ENCODE measurements around the gene MNAT1.

Gene MNAT1

DNA sequence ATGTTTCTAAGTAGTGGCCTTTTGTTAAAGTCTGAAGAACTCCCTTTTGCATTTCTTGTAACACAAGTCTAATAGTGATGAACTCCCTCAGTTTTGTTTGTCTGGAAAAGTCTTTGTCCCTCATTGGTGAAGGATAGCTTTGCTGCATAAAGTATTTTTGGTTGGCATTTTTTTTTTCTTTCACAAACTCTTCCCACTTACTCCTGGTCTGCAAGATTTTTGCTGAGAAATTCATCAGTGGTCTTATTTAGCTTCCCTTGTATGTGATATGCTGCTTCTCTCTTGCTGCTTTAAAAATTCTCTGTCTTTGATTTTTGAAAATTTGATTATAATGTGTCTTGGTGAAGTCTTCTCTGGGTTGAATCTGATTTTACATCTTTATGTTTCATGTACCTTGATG, 223.6 kb downstream of the MNAT1 start:
- Histone ChIP-seq H3K4me3 (ENCODE audit: control insufficient read depth in 1 of 7, extremely low read depth in 1 of 7, insufficient read depth in 4 of 7, low read depth in 2 of 7, low read length in 6 of 7) (peak overlapping the region in 1 of 7 experiments; percentile 28), H3K36me3 (ENCODE audit: control insufficient read depth in 4 of 4, insufficient read depth in 4 of 4, low read length in 3 of 4) (peaks cover 0 to 12% (median 0%) of the 10 kb centered on the region in 4 experiments), H3K27ac (ENCODE audit: insufficient read depth in 1 of 2, low read depth in 1 of 2, low read length in 2 of 2, poor library complexity in 1 of 2, severe bottlenecking in 2 of 2) (no peak overlapping the region), H3K4me1 (ENCODE audit: control extremely low read depth in 1 of 4, control insufficient read depth in 4 of 4, insufficient read depth in 4 of 4, low read length in 3 of 4) (no peaks in the 10 kb centered on the region), H3K27me3 (replicated peaks in 2 of 5; ENCODE audit: control insufficient read depth in 4 of 5, insufficient read depth in 5 of 5, low read length in 4 of 5) (no peaks in the 10 kb centered on the region), H3K9me3 (ENCODE audit: control extremely low read depth in 1 of 5, control insufficient read depth in 4 of 5, insufficient read depth in 2 of 5, low read depth in 1 of 5, low read length in 4 of 5) (peaks cover 9 to 52% (median 16%) of the 10 kb centered on the region in 5 experiments)
- ChIA-PET POLR2A (no interaction called here), CTCF (no interaction called here)
- DNase-seq = peak in 2 of 3 donors; percentile 30 to 42

DNA sequence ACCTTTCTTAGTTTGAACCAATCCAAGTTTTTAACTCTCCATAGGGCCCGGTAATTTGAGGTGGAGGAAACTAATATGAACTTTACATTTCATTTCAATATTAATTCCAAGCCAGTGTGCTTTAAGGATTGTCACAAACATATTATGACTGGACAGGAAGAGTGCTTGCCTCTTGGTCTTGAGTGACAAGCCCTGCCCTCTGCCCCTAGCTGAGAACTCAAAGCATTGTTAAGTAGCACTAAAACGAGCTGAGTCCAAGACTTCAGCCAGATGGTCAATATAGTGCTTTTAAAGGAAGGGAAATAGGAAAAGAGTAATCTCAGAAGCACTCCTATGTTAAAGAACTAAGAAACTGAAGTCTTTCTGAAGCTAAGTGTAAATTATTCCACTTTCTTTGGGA, 229.2 kb downstream of the MNAT1 start:
- Histone ChIP-seq H3K9me3 (ENCODE audit: control extremely low read depth in 1 of 5, control insufficient read depth in 4 of 5, insufficient read depth in 2 of 5, low read depth in 1 of 5, low read length in 4 of 5) (peaks cover 4 to 13% (median 5%) of the 10 kb centered on the region in 5 experiments), H3K4me3 (ENCODE audit: control insufficient read depth in 1 of 7, extremely low read depth in 1 of 7, insufficient read depth in 4 of 7, low read depth in 2 of 7, low read length in 6 of 7) (no peak overlapping the region), H3K4me1 (ENCODE audit: control extremely low read depth in 1 of 4, control insufficient read depth in 4 of 4, insufficient read depth in 4 of 4, low read length in 3 of 4) (no peaks in the 10 kb centered on the region), H3K36me3 (ENCODE audit: control insufficient read depth in 4 of 4, insufficient read depth in 4 of 4, low read length in 3 of 4) (peaks cover 0 to 5% (median 0%) of the 10 kb centered on the region in 4 experiments), H3K27me3 (replicated peaks in 2 of 5; ENCODE audit: control insufficient read depth in 4 of 5, insufficient read depth in 5 of 5, low read length in 4 of 5) (no peaks in the 10 kb centered on the region), H3K27ac (ENCODE audit: insufficient read depth in 1 of 2, low read depth in 1 of 2, low read length in 2 of 2, poor library complexity in 1 of 2, severe bottlenecking in 2 of 2) (no peak overlapping the region)
- CTCF ChIA-PET = interaction anchor here (1.2 kb wide), 1 partner anchor 17 kb away, joined by 3 read pairs; the partner anchor contains the start of genes SLC38A6 and TRMT5
- POLR2A ChIA-PET = no interaction called here
- no CpG with 5 or more reads among the region's 2 CpGs for WGBS (ENCODE audit: insufficient coverage)
- no peak for DNase-seq

DNA sequence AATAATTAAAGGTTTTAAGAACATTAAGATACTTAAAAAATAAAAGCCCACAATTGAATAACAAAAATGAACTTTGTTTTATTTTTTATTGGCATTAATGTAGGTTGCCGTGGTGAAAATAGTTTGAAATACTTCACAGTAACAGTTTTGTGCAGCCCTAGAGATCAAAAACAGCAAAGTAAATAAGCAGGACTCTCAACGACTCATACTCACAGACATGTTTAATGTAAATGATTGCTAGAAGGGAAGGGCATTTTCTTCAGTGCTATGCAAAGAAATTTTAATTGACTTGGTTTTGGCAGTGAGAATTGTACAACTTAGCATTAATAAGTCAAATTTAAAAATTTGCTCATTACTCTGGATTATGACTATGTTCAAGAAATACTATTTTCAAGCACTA, 230.3 kb downstream of the MNAT1 start:
- ChIA-PET CTCF (no interaction called here), POLR2A (no interaction called here)
- WGBS (ENCODE audit: insufficient coverage) = 100% methylated on average over 1 of the region's 2 CpGs
- Histone ChIP-seq H3K27ac (ENCODE audit: insufficient read depth in 1 of 2, low read depth in 1 of 2, low read length in 2 of 2, poor library complexity in 1 of 2, severe bottlenecking in 2 of 2) (no peak overlapping the region), H3K9me3 (ENCODE audit: control extremely low read depth in 1 of 5, control insufficient read depth in 4 of 5, insufficient read depth in 2 of 5, low read depth in 1 of 5, low read length in 4 of 5) (peaks cover 0 to 5% (median 0%) of the 10 kb centered on the region in 5 experiments), H3K27me3 (replicated peaks in 2 of 5; ENCODE audit: control insufficient read depth in 4 of 5, insufficient read depth in 5 of 5, low read length in 4 of 5) (no peaks in the 10 kb centered on the region), H3K36me3 (ENCODE audit: control insufficient read depth in 4 of 4, insufficient read depth in 4 of 4, low read length in 3 of 4) (no peaks in the 10 kb centered on the region), H3K4me1 (ENCODE audit: control extremely low read depth in 1 of 4, control insufficient read depth in 4 of 4, insufficient read depth in 4 of 4, low read length in 3 of 4) (no peaks in the 10 kb centered on the region), H3K4me3 (ENCODE audit: control insufficient read depth in 1 of 7, extremely low read depth in 1 of 7, insufficient read depth in 4 of 7, low read depth in 2 of 7, low read length in 6 of 7) (no peak overlapping the region)
- DNase-seq = no peak

DNA sequence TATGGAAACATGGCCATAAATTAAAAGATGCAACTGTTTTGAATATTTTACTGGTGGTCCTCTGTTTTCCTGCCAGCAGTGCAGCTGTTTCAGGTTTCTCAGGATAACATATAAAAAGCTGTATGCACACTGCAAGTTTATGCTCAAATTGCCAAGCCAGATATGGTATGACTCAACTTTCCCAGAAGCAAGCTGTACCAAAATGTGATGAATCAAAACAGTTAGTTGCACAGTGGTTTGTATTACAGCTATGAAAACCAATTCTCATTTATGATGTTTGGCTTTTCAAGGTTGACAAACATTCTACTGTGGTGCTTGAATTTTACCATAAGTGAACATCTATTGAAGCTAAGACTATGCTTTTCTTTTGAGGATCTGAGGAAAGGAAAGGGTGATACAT, 230.8 kb downstream of the MNAT1 start:
- H3K27me3 ChIP-seq (replicated peaks in 2 of 5; ENCODE audit: control insufficient read depth in 4 of 5, insufficient read depth in 5 of 5, low read length in 4 of 5) = no peaks in the 10 kb centered on the region
- no peak for DNase-seq
- H3K9me3 ChIP-seq (ENCODE audit: control extremely low read depth in 1 of 5, control insufficient read depth in 4 of 5, insufficient read depth in 2 of 5, low read depth in 1 of 5, low read length in 4 of 5) = peaks cover 0 to 1% (median 0%) of the 10 kb centered on the region in 5 experiments
- CTCF ChIA-PET = interaction anchor here (0.9 kb wide), 1 partner anchor 15 kb away, joined by 3 read pairs; no protein-coding TSS in a partner anchor
- no peaks in the 10 kb centered on the region for H3K4me1 ChIP-seq (ENCODE audit: control extremely low read depth in 1 of 4, control insufficient read depth in 4 of 4, insufficient read depth in 4 of 4, low read length in 3 of 4)
- H3K27ac ChIP-seq (ENCODE audit: insufficient read depth in 1 of 2, low read depth in 1 of 2, low read length in 2 of 2, poor library complexity in 1 of 2, severe bottlenecking in 2 of 2) = no peak overlapping the region
- H3K36me3 ChIP-seq (ENCODE audit: control insufficient read depth in 4 of 4, insufficient read depth in 4 of 4, low read length in 3 of 4) = no peaks in the 10 kb centered on the region
- POLR2A ChIA-PET = no interaction called here
- no peak overlapping the region for H3K4me3 ChIP-seq (ENCODE audit: control insufficient read depth in 1 of 7, extremely low read depth in 1 of 7, insufficient read depth in 4 of 7, low read depth in 2 of 7, low read length in 6 of 7)

DNA sequence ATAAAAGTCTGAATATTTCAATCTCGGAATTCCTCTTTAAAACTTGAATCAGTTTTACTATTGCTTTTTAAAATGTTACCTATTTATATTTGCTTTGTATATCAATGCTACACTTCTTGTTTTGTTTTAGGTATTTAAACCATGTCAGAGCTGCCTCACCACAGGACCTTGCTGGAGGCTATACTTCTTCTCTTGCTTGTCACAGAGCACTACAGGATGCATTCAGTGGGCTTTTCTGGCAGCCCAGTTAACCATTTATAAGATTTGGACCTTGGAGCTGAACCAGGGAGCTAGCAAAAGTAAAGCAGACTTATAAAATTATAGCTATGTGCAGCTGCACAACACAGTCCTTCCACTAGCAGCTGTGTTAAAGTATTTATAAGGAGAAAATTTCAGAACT, 233.5 kb downstream of the MNAT1 start:
- no peak overlapping the region for H3K27ac ChIP-seq (ENCODE audit: insufficient read depth in 1 of 2, low read depth in 1 of 2, low read length in 2 of 2, poor library complexity in 1 of 2, severe bottlenecking in 2 of 2)
- H3K9me3 ChIP-seq (ENCODE audit: control extremely low read depth in 1 of 5, control insufficient read depth in 4 of 5, insufficient read depth in 2 of 5, low read depth in 1 of 5, low read length in 4 of 5) = no peaks in the 10 kb centered on the region
- peaks cover 0 to 4% (median under 1%) of the 10 kb centered on the region in 4 experiments for H3K36me3 ChIP-seq (ENCODE audit: control insufficient read depth in 4 of 4, insufficient read depth in 4 of 4, low read length in 3 of 4)
- POLR2A ChIA-PET = no interaction called here
- DNase-seq = no peak
- no CpG with 5 or more reads among the region's 1 CpG for WGBS (ENCODE audit: insufficient coverage)
- CTCF ChIA-PET = no interaction called here
- no peaks in the 10 kb centered on the region for H3K27me3 ChIP-seq (replicated peaks in 2 of 5; ENCODE audit: control insufficient read depth in 4 of 5, insufficient read depth in 5 of 5, low read length in 4 of 5)
- H3K4me3 ChIP-seq (ENCODE audit: control insufficient read depth in 1 of 7, extremely low read depth in 1 of 7, insufficient read depth in 4 of 7, low read depth in 2 of 7, low read length in 6 of 7) = no peak overlapping the region
- H3K4me1 ChIP-seq (ENCODE audit: control extremely low read depth in 1 of 4, control insufficient read depth in 4 of 4, insufficient read depth in 4 of 4, low read length in 3 of 4) = no peaks in the 10 kb centered on the region

DNA sequence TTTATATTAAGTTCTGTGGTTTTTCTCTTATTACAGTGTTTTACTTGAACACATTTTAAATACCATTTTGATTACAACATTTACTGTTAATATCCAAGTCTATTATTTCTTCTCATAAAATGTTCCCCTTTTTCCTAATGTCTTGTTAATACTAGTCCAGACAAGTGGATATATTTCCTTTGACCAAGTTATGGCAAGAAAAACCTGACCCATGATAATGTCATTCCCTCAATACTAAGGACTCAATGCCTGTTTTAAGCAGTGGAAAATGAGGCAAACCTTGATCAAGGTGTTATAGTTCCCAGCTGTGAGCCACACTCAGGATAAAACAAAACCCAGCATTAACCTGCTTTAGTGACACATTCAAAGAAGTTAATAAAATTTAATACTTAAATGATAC, 234.1 kb downstream of the MNAT1 start:
- no peak overlapping the region for H3K4me3 ChIP-seq (ENCODE audit: control insufficient read depth in 1 of 7, extremely low read depth in 1 of 7, insufficient read depth in 4 of 7, low read depth in 2 of 7, low read length in 6 of 7)
- H3K27ac ChIP-seq (ENCODE audit: insufficient read depth in 1 of 2, low read depth in 1 of 2, low read length in 2 of 2, poor library complexity in 1 of 2, severe bottlenecking in 2 of 2) = no peak overlapping the region
- CTCF ChIA-PET = no interaction called here
- POLR2A ChIA-PET = no interaction called here
- H3K4me1 ChIP-seq (ENCODE audit: control extremely low read depth in 1 of 4, control insufficient read depth in 4 of 4, insufficient read depth in 4 of 4, low read length in 3 of 4) = no peaks in the 10 kb centered on the region
- peaks cover 0 to 10% (median 3%) of the 10 kb centered on the region in 4 experiments for H3K36me3 ChIP-seq (ENCODE audit: control insufficient read depth in 4 of 4, insufficient read depth in 4 of 4, low read length in 3 of 4)
- H3K9me3 ChIP-seq (ENCODE audit: control extremely low read depth in 1 of 5, control insufficient read depth in 4 of 5, insufficient read depth in 2 of 5, low read depth in 1 of 5, low read length in 4 of 5) = no peaks in the 10 kb centered on the region
- no peak for DNase-seq
- H3K27me3 ChIP-seq (replicated peaks in 2 of 5; ENCODE audit: control insufficient read depth in 4 of 5, insufficient read depth in 5 of 5, low read length in 4 of 5) = no peaks in the 10 kb centered on the region

DNA sequence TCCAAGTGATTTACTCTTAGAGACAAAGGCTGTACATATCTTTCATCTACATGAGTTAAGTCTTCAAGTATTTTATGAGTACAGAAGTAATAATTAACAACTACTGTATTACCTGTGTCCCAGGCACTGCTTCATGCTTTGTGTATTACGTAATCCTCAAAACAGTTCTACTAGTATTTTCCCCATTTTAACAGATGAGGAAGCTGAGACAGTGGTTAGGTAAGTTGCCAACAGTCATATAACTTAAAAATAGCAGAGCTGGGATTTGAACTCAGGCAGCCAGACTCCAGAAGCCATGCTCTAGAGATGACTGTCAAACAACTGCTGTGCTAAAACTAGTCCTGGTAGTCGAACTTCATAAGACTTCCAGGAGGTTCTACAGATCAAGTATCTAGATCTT, 235.6 kb downstream of the MNAT1 start:
- no peak overlapping the region for H3K27ac ChIP-seq (ENCODE audit: insufficient read depth in 1 of 2, low read depth in 1 of 2, low read length in 2 of 2, poor library complexity in 1 of 2, severe bottlenecking in 2 of 2)
- CTCF ChIA-PET = interaction anchor here (1.2 kb wide), 1 partner anchor 9 kb away, joined by 3 read pairs; no protein-coding TSS in a partner anchor
- peaks cover 3 to 21% (median 8%) of the 10 kb centered on the region in 4 experiments for H3K36me3 ChIP-seq (ENCODE audit: control insufficient read depth in 4 of 4, insufficient read depth in 4 of 4, low read length in 3 of 4)
- WGBS (ENCODE audit: insufficient coverage) = no CpG with 5 or more reads among the region's 2 CpGs
- H3K9me3 ChIP-seq (ENCODE audit: control extremely low read depth in 1 of 5, control insufficient read depth in 4 of 5, insufficient read depth in 2 of 5, low read depth in 1 of 5, low read length in 4 of 5) = no peaks in the 10 kb centered on the region
- no peaks in the 10 kb centered on the region for H3K4me1 ChIP-seq (ENCODE audit: control extremely low read depth in 1 of 4, control insufficient read depth in 4 of 4, insufficient read depth in 4 of 4, low read length in 3 of 4)
- no peak for DNase-seq
- POLR2A ChIA-PET = no interaction called here
- H3K4me3 ChIP-seq (ENCODE audit: control insufficient read depth in 1 of 7, extremely low read depth in 1 of 7, insufficient read depth in 4 of 7, low read depth in 2 of 7, low read length in 6 of 7) = no peak overlapping the region
- no peaks in the 10 kb centered on the region for H3K27me3 ChIP-seq (replicated peaks in 2 of 5; ENCODE audit: control insufficient read depth in 4 of 5, insufficient read depth in 5 of 5, low read length in 4 of 5)

Measured in common myeloid progenitor, CD34-positive (primary cell).